GM19324 (cell line): ENCODE results near the gene EPS8L2.
"Not testable (repeated sequence)": the region's sequence is repeated elsewhere in the genome, so short reads cannot be mapped to it uniquely, and the experiment has no call there.

ENCODE experiments used
- ATAC-seq: cut with Tn5 transposase; IDR thresholded peaks from one replicate; pipeline ENCODE4 v1.9.1; 2021; ENCODE audit warnings: mild to moderate bottlenecking, moderate library complexity; ENCODE audit not compliant: unreplicated experiment, low FRiP score

The EPS8L2 gene

DNA sequence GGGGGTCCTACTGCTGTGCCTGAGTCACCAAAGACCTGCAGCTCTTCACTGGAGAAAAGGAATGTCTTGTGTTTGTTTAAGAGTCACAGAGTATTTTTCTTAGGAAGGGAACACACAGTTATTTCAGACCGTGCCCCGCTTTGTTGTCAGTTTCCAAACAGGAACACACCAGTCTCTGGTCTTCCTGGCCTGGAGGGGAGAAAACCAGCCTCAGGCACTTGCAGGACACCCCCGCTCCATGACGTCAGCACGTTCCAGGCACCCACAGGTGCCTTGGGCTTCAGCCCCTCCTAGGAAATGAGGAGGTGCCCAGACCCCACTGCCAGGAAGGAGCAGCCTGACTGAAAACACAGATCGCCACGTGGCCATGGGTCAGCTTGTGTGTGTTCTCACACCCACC lies 16.4 kb upstream of the EPS8L2 start:
- no peak for ATAC-seq

DNA sequence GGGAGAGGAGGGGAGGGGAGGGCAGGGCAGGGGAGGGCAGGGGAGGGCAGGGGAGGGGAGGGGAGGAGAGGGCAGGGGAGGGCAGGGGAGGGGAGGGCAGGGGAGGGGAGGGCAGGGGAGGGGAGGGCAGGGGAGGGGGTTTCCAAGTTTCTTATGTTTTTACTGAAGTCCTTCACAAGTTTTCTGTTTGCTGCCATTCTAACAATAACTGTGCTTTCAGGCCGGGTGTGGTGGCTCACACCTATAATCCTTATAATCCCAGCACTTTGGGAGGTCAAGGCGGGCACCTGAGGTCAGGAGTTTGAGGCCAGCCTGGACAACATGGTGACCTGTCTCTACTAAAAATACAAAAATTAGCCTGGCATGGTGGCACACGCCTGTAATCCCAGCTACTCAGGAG lies 15.8 kb upstream of the EPS8L2 start:
- ATAC-seq = not testable (repeated sequence)

DNA sequence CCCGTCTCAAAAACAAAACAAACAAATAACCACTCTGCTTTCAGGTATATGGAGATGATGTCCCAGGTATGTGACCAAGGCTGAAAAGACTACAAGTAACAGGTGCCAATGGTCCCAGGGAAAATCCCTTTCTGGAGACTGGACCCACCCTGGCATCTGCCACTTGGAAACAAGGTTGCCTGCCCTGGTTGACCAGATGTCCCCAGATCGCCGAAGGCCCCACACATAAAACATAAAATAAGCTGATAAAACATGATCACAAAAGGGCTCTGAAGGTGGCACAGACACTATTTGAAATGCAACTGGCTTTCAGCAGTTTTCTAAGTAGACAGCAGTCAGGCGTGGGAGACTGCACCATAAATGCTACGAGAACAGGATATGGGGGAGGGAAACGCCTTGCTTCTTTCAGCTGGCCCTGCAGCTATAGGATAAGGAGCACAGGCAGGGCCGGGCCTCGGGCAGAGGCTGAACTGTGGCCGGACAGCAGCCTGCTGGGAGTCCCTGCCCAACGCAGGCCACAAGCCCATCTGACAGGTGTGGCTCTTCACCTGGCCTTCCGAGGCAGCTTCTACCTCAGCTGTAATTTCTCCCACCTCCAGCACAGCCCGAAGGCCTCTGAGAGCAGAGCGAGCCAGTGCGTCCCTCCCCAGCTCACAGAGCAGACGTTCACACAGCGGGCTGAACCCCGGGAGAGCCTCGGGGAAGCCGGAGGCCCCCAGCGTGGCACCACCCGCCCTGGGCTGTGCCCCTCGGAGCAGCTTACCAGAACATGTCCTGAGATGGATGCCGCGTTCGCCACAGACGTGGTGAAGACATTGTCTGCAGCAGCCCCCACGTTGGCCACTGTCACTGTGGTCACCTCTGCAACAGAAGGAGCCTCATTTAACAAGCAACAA lies 15.0 kb upstream of the EPS8L2 start:
- ATAC-seq = no peak

DNA sequence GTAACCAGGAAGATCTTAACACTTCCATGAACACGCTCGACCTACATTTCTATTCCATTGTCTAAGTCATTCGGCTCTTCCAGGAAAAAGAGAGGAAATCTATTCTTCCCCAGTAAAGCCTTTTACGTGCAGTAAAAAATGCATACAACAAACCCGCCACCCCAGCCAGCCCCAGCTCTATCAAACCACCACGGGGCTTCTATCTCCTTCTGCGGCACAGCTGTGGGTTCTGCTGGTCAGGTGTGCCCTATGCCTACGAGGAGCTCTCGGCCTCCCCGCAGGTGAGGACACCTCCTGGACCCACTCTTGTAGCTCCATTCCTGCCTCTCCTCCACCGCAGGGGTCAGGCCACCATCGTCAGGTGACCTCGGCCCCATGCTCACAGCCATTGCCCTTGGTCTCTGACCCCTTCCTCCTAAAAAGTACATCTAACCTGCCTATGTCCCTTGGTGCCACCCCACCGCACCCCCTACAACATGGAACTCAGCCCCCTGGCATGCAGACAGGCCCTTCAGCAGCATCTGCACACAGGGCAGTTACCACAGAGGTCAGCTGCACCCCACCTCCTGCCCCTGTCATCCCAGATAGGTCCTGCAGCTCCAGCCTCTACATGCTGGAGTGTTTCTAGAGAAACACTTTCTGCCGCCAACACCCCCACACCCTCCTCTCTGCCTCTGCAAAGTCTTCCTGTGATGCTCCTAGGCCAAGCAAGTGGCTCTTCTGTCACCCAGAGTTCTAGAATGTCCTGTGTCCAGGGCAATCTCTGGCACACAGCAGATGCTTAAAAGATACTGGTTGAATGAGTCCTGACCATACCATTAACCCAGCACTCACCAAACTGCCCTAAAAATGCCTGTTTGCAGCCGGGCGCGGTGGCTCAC lies 14.1 kb upstream of the EPS8L2 start:
- ATAC-seq = no peak

DNA sequence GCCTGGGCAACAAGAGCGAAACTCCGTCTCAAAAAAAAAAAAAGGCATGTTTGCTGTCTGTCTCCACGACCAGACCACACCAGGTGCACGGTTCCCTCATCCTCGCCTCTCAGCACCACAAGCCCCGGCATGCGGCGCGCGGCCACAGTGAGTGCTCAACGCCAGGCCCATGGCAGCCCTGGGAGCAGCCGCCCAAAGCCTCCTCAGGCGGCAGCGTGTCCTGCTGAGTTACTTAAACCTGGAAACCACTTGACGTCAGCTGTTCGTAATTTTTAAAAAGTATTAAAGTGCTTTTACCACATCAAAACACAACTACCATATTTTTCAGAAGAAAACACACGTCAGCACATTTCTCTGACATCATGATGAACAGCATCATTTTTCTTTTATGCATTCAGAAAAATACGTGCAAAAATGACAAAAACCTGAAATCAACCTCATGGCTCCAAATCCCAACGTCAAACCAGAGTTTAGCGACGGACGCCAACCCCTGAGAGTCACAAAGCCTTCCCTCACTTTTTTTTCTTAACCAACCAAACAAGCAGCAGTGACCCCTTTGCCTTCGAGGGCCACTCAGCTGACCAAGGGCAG lies 13.1 kb upstream of the EPS8L2 start:
- no peak for ATAC-seq

DNA sequence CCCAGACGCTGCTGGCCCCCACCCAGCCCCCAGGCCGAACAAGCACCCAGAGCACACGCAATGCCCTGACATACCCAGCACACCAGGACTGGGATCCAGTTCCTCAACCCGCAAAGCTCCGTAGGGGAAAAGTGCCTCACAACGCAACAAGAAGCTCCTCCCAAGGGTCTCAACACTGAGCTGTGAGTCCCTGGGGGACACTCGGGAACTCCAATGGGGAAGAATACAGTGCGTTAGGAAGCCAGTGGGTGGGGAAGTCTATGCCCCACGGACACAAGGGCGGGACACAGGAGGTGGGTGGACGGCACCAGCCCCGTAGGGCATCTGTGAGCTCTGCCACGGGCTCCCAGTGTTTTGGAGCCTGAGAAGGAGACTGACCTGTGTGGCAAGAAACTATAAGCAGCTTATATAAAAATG lies 12.6 kb upstream of the EPS8L2 start:
- ATAC-seq = no peak

DNA sequence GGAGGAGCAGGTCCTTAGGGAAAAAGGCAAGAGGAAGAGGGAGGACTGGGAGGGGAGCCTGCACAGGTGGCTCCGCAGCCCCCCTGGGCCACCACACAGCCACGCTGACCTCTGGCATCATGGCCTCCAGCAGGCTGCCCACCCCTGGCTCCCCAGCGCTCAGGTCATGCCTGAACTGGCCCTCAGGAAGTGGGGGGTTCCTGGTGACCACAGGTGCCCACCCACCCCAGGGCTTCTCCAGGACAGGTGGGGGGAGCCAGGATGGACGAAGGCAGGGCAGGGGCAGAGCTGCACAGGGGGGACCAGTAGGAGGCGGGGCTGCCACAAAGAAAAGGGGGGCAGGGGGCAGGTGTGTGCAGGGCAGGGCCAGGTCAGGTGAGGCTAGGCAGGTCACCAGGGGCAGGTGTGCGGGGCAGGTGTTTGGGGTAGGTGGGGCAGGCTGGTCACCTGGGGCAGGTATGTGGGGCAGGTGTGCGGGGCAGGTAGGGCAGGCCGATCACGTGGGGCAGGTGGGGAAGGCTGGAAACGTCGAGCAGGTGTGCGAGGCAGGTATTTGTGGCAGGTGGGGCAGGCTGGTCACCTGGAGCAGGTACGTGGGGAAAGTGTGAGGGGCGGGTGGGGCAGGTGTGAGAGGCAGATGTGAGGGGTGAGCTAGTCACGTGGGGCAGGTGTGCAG lies 12.0 kb upstream of the EPS8L2 start:
- no peak for ATAC-seq

DNA sequence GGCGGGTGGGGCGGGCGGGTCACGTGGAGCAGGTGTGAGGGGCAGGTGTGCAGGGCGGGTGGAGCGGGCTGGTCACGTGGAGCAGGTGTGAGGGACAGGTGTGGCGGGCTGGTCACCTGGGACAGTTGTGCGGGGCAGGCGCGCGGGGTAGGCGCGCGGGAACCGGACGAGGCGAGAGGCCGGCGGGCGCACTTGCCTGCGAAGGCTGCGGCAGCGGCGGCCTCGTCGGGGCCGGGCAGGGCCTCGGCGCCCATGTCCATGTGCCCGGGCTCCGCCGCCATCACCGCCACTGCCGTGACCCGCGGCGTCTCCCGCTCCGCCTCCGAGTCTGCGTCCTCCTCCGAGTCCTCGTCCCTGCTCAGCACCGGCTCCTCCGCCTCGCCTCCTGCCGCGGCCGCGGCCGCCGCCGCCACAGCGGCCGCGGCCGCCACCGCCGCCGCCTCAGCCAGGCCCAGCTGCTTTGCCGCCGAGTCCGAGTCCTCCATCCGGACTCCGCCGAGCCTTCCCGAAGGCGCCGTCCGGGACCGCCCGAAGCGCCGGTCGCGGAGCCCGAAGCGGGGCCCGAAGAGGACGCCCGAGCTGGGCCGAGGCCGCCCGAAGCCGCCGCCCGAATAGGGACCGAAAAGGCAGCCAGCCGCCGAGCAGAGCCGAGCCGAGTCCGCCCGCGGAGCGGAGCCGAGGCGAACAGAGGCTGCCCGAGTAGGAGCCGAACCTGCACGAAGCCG lies 11.3 kb upstream of the EPS8L2 start, which contains the start of gene DEAF1:
Gene DEAF1 (minus strand): TSS at position 660 of the 725 bp plus-strand sequence. CDS start 175 bp downstream, at position 485.
- ATAC-seq = peak; percentile 82

DNA sequence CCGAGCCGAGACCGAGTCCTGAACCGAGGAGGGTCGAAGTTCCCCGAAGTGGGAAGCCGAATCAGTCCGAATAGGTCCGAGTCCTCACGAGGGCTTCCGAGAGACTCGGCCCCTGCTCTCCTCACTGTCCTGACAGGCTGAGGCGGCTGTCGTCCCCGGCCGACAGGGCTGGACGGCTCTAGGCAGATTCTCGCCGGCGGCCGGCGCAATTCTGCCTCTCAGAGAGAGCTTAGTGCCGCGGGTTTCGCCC lies 10.8 kb upstream of the EPS8L2 start:
- no peak for ATAC-seq

DNA sequence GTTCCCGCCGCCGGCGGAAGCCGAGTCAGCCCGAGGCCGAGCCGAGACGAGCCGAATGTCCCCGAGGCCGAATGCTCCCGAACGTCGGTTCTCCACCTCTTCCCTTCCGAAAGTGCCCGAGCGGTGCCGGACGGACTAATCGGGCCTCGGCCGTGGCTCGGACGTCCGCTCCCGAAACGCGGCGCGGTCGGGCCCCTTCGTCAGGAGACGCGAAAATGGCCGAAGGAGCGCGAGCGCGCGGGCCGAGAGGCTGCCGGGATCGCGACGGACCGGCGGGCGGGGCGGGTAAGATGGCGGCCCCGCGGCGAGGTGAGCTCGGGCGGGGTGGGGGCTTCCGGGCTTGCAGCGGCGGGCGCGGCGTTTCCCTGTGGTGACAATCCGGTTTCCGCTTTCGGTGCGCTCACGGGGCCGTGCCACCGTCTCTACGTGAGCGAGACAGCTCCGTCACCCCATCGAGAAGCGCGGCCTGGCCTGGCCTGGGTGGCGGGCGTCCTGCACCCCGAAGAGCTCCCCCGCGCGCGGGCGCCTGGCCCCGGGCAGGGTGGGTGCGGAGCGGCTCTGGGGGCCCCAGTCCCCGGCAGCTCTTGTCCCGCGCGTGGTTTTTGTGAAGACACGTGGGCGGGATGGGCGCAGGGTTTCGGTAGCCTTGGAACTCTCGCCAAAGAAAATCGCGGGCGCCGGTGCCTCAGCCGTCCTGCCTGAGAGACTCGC lies 10.3 kb upstream of the EPS8L2 start, which contains the start of gene TMEM80:
Gene TMEM80 (plus strand): TSS at position 279 of the 711 bp plus-strand sequence. CDS start 12 bp downstream, at position 291.
- ATAC-seq = peak; percentile 76

DNA sequence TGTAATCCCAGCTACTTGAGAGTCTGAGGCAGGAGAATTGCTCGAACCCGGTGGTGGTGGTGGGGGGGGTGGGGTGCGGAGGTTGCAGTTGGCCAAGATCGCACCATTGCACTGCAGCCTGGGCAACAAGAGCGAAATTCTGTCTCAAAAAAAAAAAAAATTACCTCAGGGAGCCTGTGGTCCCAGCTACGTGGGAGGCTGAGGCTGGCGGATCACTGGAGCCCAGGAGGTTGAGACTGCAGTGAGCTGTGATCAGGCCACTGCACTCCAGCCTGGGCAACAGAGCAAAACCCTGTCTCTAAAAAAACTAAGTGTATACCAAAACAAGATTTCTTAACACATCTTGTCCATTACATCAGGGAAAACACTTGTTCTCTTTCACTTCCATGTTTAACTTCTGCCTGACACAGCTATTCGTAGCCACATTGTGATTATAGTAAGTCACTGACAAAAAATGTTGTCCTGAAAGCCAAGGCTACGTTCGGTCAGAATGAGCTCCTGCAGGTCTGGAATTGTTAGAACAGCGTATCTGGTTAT lies 9.0 kb upstream of the EPS8L2 start:
- no peak for ATAC-seq

DNA sequence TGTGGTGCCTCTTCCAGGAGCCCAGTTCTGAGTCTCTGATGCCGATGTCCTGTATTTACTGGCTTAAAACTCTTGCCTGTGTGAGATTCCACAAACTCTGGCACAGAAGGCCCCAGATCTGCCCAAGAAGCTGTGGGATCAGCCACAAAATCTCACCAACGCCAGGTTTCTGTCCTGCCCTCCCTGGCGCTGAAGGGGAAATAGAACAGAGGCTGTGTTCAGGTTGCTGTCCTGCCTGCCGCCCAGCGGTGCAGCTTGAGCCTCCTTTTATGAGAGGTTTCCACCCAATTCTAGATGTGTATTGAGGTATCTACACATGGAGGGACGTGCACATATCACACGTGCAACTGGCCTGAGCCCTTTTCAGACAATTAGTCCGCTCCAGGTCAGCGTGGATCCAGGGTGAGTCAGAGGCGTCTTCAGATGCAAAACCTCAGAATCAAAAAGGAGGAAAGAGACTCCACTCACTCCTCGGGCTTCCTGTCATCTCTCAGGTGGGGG lies 8.2 kb upstream of the EPS8L2 start:
- ATAC-seq = no peak

DNA sequence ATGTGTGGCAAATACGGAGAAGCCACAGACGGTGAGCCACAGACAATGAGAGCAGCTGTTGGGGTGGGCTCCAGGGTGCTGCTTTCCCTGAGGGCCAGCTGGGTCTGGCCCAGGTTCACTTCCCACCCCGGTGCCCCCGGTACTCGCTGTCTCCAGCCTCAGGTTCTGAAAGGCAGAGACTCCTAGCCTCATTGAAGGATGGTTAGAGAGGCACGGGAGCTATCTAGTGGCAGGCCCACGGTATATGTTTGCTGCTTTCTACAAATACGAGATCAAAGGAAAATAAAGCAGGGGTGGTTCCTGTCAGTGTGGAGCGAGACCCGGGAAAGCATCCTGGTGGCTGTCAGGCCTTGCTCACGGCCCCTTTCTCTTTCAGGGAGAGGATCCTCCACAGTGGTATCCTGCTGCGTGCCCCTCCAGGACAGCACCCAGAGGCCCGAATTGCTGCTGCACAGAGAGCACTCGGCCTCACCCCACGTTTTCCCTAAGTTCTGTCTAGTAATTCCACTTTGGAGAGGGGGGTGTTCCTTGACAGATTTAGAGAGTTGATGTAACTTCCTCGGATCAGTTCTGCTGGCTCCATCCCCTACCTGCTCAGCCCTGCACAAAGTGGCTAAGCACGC lies 7.4 kb upstream of the EPS8L2 start:
- ATAC-seq = no peak

DNA sequence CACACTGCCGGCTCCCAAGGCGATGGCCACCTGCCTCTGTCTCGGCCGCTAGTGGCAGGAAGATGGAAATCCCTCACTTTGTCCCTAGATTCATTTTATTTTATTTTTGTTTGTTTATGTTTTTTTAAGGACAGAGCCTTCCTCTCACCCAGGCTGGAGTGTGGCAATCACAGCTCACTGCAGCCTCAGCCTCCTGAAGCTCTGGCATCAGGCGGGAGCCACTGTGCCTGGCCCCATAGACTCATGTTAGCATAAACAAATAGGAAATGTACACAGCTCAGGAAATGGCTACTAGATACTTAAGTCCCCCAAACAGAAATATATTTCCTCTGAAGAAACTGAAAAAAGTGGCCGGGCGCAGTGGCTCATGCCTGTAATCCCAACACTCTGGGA lies 6.9 kb upstream of the EPS8L2 start:
- no peak for ATAC-seq

DNA sequence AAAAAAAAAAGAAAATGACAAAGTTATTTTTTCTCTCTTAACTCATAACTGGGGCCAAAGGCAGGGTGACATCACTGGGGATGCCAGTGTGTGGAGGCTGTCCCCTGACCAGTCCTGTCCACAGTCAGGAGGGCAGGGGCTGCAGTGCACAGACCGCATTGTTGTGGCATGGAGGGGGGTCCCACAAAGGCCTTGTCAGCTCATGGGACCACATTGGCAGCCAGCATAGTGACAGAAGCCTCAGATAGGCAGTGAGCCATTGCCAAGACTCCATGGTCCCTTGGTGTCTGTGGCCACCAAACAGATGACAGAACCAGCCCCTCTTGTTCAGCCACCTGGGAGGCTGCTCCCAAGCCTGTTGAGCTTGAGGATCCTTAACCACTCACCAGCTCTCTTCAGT lies 6.3 kb upstream of the EPS8L2 start:
- no peak for ATAC-seq

DNA sequence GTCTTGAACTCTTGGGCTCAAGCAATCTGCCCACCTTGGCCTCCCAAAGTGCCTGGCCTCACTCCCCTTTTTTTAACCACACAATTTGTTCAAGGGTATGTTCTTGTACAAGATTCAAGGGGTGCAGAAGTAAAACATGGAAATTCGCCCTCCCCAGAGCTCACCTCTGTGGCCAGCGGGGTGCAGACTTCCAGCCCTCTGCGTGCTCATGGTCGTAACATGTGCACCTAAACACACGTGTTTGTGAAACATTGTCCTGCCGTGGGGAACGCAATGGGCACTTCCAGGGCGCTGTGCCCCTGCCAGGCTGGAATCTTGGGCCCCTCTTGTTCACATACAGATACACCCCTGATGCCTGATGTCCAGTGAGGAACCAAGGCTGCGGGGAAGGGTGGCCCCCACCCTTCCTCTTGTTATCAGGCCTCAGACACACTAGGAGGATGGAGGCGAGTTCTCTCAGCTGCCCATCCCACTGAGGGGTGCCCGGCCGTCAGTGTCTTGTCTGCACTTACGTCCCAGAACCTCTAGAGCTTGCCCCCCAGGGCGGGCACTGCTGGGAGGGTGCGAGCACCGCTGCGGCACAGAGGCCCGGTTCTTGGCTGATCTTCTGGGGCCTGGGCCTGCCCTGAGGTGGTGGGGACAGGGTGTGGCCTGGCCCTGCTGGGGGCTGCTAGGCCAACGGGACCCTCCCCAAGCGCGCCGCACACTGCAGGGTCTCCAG lies 4.1 kb upstream of the EPS8L2 start:
- ATAC-seq = no peak

DNA sequence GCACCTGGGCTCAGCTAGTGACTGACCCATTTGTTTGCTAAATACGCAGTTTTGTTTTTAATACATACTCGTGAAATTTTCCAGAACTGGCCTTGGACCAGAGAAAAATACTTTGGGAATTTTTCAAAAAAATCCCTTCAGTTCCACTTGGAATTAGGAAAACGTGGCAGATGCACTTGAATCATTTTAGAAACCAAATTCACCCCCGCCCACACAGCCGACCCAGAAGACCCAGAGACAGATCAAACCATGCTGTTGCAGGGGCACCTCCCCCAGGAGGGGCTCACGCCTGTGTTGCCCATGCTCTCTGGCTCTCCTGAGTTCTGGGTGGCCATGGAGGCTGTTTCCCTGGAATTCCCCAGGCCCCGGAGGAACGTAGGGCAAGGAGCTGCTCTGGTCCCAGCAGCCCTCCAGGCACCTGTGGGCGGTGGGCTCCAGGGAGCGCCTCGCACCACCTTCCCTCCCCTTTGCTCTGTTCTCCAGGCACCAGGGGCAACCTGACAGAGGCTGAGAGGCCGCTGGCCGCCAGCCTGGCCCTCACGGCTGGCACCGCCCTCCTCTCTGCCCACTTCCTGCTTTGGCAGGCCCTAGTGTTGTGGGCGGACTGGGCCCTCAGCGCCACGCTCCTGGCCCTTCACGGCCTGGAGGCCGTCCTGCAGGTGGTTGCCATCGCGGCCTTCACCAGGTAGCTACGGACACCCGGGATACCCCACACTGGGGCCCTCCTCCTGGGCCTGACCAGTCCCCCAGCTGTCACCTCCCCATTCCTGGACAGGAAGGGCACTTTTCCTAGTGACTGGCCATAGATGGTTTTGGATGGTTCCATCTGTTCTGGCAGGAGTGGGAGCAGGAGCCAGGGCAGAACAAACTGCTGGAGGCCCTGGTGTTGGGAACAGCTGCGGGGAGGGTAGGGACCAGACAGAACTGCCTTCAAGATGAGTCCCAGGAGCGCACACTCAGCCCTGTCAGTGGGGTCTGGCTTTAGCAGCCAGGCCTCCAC lies 3.3 kb upstream of the EPS8L2 start:
- no peak for ATAC-seq
